OCI-LY7 (cell line): ENCODE data around the gene PODXL2. TPM values are rescaled to one million over a fixed set of nuclear protein-coding genes. Genes with fewer than 3 reads are reported as not detected.

Experiments
- BruUV-seq: library from RNA; stranded (reverse); fragments of 400-500 nt; replicated peaks from 2 replicates; lab custom pipeline; 2021; lab: Mats Ljungman, UMichigan
- CTCF ChIA-PET: fragments of 300-600 bp; sonication (Branson Sonifier 250); formaldehyde crosslinking; loops from one replicate; lab custom pipeline; 2022; ENCODE audit warnings: antibody characterized with exemption; ENCODE audit not compliant: unreplicated experiment; lab: Charles Lee
- POLR2A ChIA-PET: fragments of 300-600 bp; sonication (Branson Sonifier 250); formaldehyde crosslinking; loops from one replicate; lab custom pipeline; 2022; ENCODE audit warnings: antibody characterized with exemption; lab: Charles Lee
- DNase-seq: peaks from one replicate; pipeline ENCODE4 v3.0.0-alpha.2; 2015; ENCODE audit warnings: low spot score
- H2AFZ ChIP-seq: fragments of 200-600 bp; sonication (generic), shearing (Covaris generic); 2 replicates; pipeline ENCODE4 v1.6.1; 2014; ENCODE audit warnings: mild to moderate bottlenecking, antibody characterized with exemption, low read length, moderate library complexity
- H3K27ac ChIP-seq: fragments of 200-600 bp; sonication (generic); 2 replicates; pipeline ENCODE4 v1.5.1; 2014; ENCODE audit warnings: mixed run types, low read depth, mild to moderate bottlenecking, moderate library complexity, low read length, inconsistent platforms; ENCODE audit not compliant: poor library complexity, severe bottlenecking
- H3K36me3 ChIP-seq: fragments of 200-600 bp; sonication (generic); 2 replicates; pipeline ENCODE4 v1.6.1; 2014; ENCODE audit warnings: mild to moderate bottlenecking, antibody characterized with exemption, low read length, moderate library complexity, mixed read lengths; ENCODE audit not compliant: insufficient read depth
- H3K4me1 ChIP-seq: fragments of 200-600 bp; sonication (generic); 2 replicates; pipeline ENCODE4 v1.5.1; 2014; ENCODE audit warnings: mild to moderate bottlenecking, low read length; ENCODE audit not compliant: insufficient read depth, poor library complexity, severe bottlenecking
- H3K4me2 ChIP-seq: fragments of 200-600 bp; sonication (generic); 2 replicates; pipeline ENCODE4 v1.6.1; 2014; ENCODE audit warnings: mild to moderate bottlenecking, low read length
- H3K4me3 ChIP-seq: fragments of 200-600 bp; sonication (generic); 2 replicates; pipeline ENCODE4 v1.5.1; 2014; ENCODE audit warnings: mild to moderate bottlenecking, low read depth, low read length; ENCODE audit not compliant: poor library complexity, severe bottlenecking
- H3K79me2 ChIP-seq: fragments of 200-600 bp; sonication (generic); 2 replicates; pipeline ENCODE4 v1.6.1; 2016; ENCODE audit warnings: low read depth, mild to moderate bottlenecking, low read length, moderate library complexity, mixed read lengths; ENCODE audit not compliant: insufficient read depth
- H3K9me2 ChIP-seq: fragments of 200-600 bp; sonication (generic); 2 replicates; pipeline ENCODE4 v1.6.1; 2016; ENCODE audit warnings: mild to moderate bottlenecking, low read length, mixed read lengths; ENCODE audit not compliant: insufficient read depth
- H3K9me3 ChIP-seq: fragments of 200-600 bp; sonication (generic); 2 replicates; pipeline ENCODE4 v1.6.1; 2014; ENCODE audit warnings: mild to moderate bottlenecking, mixed run types, low read length, mixed read lengths
- H4K20me1 ChIP-seq: fragments of 200-600 bp; sonication (generic); 2 replicates; pipeline ENCODE4 v1.6.1; 2014; ENCODE audit warnings: mild to moderate bottlenecking, antibody characterized with exemption, low read length, moderate library complexity, mixed read lengths; ENCODE audit not compliant: insufficient read depth
- EZH2phosphoT487 ChIP-seq: fragments of 200-600 bp; sonication (generic); IDR thresholded peaks from 2 replicates; pipeline ENCODE4 v1.6.1; 2018; ENCODE audit warnings: low read depth, borderline replicate concordance, mild to moderate bottlenecking, mixed run types, antibody characterized with exemption, low read length, moderate library complexity, mixed read lengths
- intact Hi-C: fragments of 100-400 bp; cut with micrococcal nuclease; formaldehyde crosslinking; loops from one replicate; pipeline ENCODE4 v1.10.0; 2022; ENCODE audit not compliant: unreplicated experiment
- total RNA-seq, 2 experiments: library from RNA; depleted of rRNA in 1 of 2; stranded (reverse); fragments of >200 nt in 1 of 2; shearing (Covaris generic) in 1 of 2; gene quantifications; 2 replicates each; pipeline ENCODE4 v1.2.3, GENCODE V29; 2014 to 2022
- TF ChIP-seq, protein P1 (sequence below): fragments of 200-600 bp; sonication (generic); conservative IDR thresholded peaks from 2 replicates; pipeline ENCODE4 v1.5.1; 2014; ENCODE audit warnings: mild to moderate bottlenecking, antibody characterized with exemption, low read length, moderate library complexity, mixed read lengths

Gene PODXL2
- total RNA-seq, 2 experiments from 2014 or later, result 16.1 to 29.4 TPM

GRCh38 chr3:127672429-127673190 is 43.6 kb downstream of the PODXL2 start, which contains the start of gene ABTB1:
Gene ABTB1 (plus strand): TSS chr3:127672952. CDS start chr3:127673026, 74 bp downstream.
- H3K79me2 ChIP-seq, result no peaks in the 10 kb centered on the region
- H3K27ac ChIP-seq, result peak within 1 kb of the TSS; percentile 51
- no peaks in the 10 kb centered on the region for H3K9me2 ChIP-seq
- no peak for TF ChIP-seq EZH2phosphoT487
- TF ChIP-seq, protein P1, sequence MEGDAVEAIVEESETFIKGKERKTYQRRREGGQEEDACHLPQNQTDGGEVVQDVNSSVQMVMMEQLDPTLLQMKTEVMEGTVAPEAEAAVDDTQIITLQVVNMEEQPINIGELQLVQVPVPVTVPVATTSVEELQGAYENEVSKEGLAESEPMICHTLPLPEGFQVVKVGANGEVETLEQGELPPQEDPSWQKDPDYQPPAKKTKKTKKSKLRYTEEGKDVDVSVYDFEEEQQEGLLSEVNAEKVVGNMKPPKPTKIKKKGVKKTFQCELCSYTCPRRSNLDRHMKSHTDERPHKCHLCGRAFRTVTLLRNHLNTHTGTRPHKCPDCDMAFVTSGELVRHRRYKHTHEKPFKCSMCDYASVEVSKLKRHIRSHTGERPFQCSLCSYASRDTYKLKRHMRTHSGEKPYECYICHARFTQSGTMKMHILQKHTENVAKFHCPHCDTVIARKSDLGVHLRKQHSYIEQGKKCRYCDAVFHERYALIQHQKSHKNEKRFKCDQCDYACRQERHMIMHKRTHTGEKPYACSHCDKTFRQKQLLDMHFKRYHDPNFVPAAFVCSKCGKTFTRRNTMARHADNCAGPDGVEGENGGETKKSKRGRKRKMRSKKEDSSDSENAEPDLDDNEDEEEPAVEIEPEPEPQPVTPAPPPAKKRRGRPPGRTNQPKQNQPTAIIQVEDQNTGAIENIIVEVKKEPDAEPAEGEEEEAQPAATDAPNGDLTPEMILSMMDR, result no peak; the same call in 1 of the 2 replicates
- DNase-seq, result peak; percentile 90
- H3K9me3 ChIP-seq, result no peaks in the 10 kb centered on the region
- peaks cover 24% of the 10 kb centered on the region for H3K4me1 ChIP-seq
- intact Hi-C loops, result loop anchor here (2.0 to 5.0 kb wide), 3 partner anchors 64 to 95 kb away; partner anchors contain the start of gene MCM2
- H3K4me2 ChIP-seq, result peak within 1 kb of the TSS; percentile 95
- H3K4me3 ChIP-seq, result peak within 1 kb of the TSS; percentile 90
- ChIA-PET POLR2A (interaction anchor here (1.2 kb wide), 1 partner anchor 75 kb away, joined by 5 read pairs; the partner anchor contains the start of gene MCM2), CTCF (no interaction called here)
- no peaks in the 10 kb centered on the region for H3K36me3 ChIP-seq
- no peaks in the 10 kb centered on the region for H4K20me1 ChIP-seq
- TSS peak; percentile 90 for BruUV-seq
- peak within 1 kb of the TSS; percentile 90 for H2AFZ ChIP-seq

GRCh38 chr3:127673191-127674100 is 44.5 kb downstream of the PODXL2 start:
- Histone ChIP-seq H3K4me3 (peak overlapping the region; percentile 90), H3K4me2 (peak overlapping the region; percentile 82), H3K36me3 (no peaks in the 10 kb centered on the region), H4K20me1 (no peaks in the 10 kb centered on the region), H2AFZ (peak overlapping the region; percentile 90), H3K9me3 (no peaks in the 10 kb centered on the region), H3K79me2 (no peaks in the 10 kb centered on the region), H3K27ac (peak overlapping the region; percentile 41), H3K9me2 (no peaks in the 10 kb centered on the region), H3K4me1 (peaks cover 24% of the 10 kb centered on the region)
- POLR2A ChIA-PET, result no interaction called here
- CTCF ChIA-PET, result no interaction called here
- intact Hi-C loops, result loop anchor here (2.0 to 5.0 kb wide), 3 partner anchors 63 to 96 kb away; partner anchors contain the start of gene MCM2
- peak; percentile 54 for DNase-seq
- TF ChIP-seq, protein P1, result no peak
- no peak for TF ChIP-seq EZH2phosphoT487
- BruUV-seq, result no TSS peak
